GM12878 (cell line): ENCODE data around the gene ETV6. TPM values are rescaled to one million over a fixed set of nuclear protein-coding genes. Genes with fewer than 3 reads are reported as not detected.

ENCODE experiments used
- ATAC-seq: fragments of 200-7000 bp; cut with Tn5 transposase; 3 replicates; pipeline ENCODE4 v1.9.1; 2020; ENCODE audit warnings: mild to moderate bottlenecking, moderate library complexity
- BruUV-seq: library from RNA; stranded (reverse); fragments of 400-500 nt; replicated peaks from 2 replicates; lab custom pipeline; 2021; lab: Mats Ljungman, UMichigan
- CTCF ChIA-PET: fragments of 300-600 bp; sonication (Branson Sonifier 250); formaldehyde crosslinking; extraction: SDS; loops from one replicate; lab custom pipeline; 2021; ENCODE audit warnings: inconsistent platforms; lab: Yijun Ruan, JAX
- POLR2A ChIA-PET: fragments of 350-600 bp; formaldehyde crosslinking; extraction: SDS; loops from one replicate; lab custom pipeline; 2021; ENCODE audit warnings: inconsistent platforms; lab: Charles Lee
- RAD21 ChIA-PET: fragments of 300-600 bp; sonication (Branson Sonifier 250); formaldehyde crosslinking; loops from one replicate; lab custom pipeline; 2023; ENCODE audit warnings: antibody characterized with exemption; ENCODE audit not compliant: unreplicated experiment; lab: Charles Lee
- SMC1A ChIA-PET: fragments of 300-600 bp; sonication (Branson Sonifier 250); formaldehyde crosslinking; loops from one replicate; lab custom pipeline; 2023; ENCODE audit not compliant: unreplicated experiment, uncharacterized antibody; lab: Charles Lee
- DNase-seq: peaks from one replicate; pipeline ENCODE4 v3.0.0-alpha.2; 2011; ENCODE audit warnings: low read depth, low spot score
- FAIRE-seq: peaks from 3 replicates; lab custom pipeline; 2011; peaks lifted over from hg19 to GRCh38; lab: Jason Lieb, UNC
- H2AFZ ChIP-seq: 2 replicates; pipeline ENCODE4 v1.6.0; 2011; ENCODE audit warnings: low read depth, low read length, control low read depth; ENCODE audit not compliant: control insufficient read depth
- H3K27ac ChIP-seq: 2 replicates; pipeline ENCODE4 v1.5.1; 2011; ENCODE audit warnings: control low read depth; ENCODE audit not compliant: control insufficient read depth, insufficient read depth
- H3K27me3 ChIP-seq, 2 experiments: replicated peaks in 1 of 2; 2 replicates each; pipeline versions ENCODE4 v1.6.0 to v1.6.1; 2011; ENCODE audit warnings: low read length in 1 of 2; ENCODE audit not compliant: control insufficient read depth in 2 of 2, insufficient read depth in 2 of 2
- H3K36me3 ChIP-seq, 2 experiments: 2 replicates each; pipeline ENCODE4 v1.5.1; 2011; ENCODE audit warnings: low read length in 1 of 2; ENCODE audit not compliant: control insufficient read depth in 2 of 2, insufficient read depth in 2 of 2
- H3K4me1 ChIP-seq: 2 replicates; pipeline ENCODE4 v1.6.1; 2011; ENCODE audit warnings: mild to moderate bottlenecking, low read length, moderate library complexity, mixed read lengths; ENCODE audit not compliant: control insufficient read depth, insufficient read depth
- H3K4me2 ChIP-seq: 2 replicates; pipeline ENCODE4 v1.6.0; 2011; ENCODE audit warnings: control low read depth; ENCODE audit not compliant: control insufficient read depth, insufficient read depth
- H3K4me3 ChIP-seq: fragments of 200-600 bp; sonication (generic); 2 replicates; pipeline ENCODE4 v1.5.1; 2016
- H3K79me2 ChIP-seq: 2 replicates; pipeline ENCODE4 v1.6.0; 2011; ENCODE audit warnings: low read length; ENCODE audit not compliant: control insufficient read depth, insufficient read depth
- H3K9ac ChIP-seq: 2 replicates; pipeline ENCODE4 v1.8.0; 2011; ENCODE audit warnings: low read length, control low read depth, mixed read lengths; ENCODE audit not compliant: control insufficient read depth, insufficient read depth
- H3K9me3 ChIP-seq: replicated peaks from 3 replicates; pipeline ENCODE4 v1.5.1; 2011; ENCODE audit warnings: mild to moderate bottlenecking, low read length; ENCODE audit not compliant: control insufficient read depth, insufficient read depth
- H4K20me1 ChIP-seq: 2 replicates; pipeline ENCODE4 v1.6.0; 2011; ENCODE audit not compliant: control insufficient read depth, insufficient read depth
- GABPA ChIP-seq: IDR thresholded peaks from 2 replicates; pipeline ENCODE4 v1.6.1; 2014; ENCODE audit warnings: antibody characterized with exemption, low read depth, mild to moderate bottlenecking, inconsistent platforms
- MTA2 ChIP-seq: fragments of 450-650 bp; IDR thresholded peaks from 2 replicates; pipeline ENCODE4 v1.6.1; 2016; ENCODE audit warnings: low read depth, mild to moderate bottlenecking, moderate library complexity
- SRF ChIP-seq, 2 experiments: IDR thresholded peaks; 2 replicates each; pipeline ENCODE4 v1.6.1; 2011; ENCODE audit warnings: low read depth in 2 of 2, low read length in 2 of 2, mild to moderate bottlenecking in 1 of 2, moderate library complexity in 1 of 2
- TCF12 ChIP-seq: IDR thresholded peaks from 2 replicates; pipeline ENCODE4 v1.6.1; 2011; ENCODE audit warnings: low read depth, mild to moderate bottlenecking, low read length
- ZNF207 ChIP-seq: fragments of 450-650 bp; IDR thresholded peaks from 2 replicates; pipeline ENCODE4 v1.6.1; 2014; ENCODE audit warnings: antibody characterized with exemption, mild to moderate bottlenecking, borderline replicate concordance
- WGBS: methylation state at CpG from one replicate; pipeline ENCODE4 v1.1.6; 2016; ENCODE audit warnings: low lambda C conversion rate; ENCODE audit not compliant: insufficient replicate concordance, insufficient coverage; ENCODE audit errors: missing lambda C conversion rate; 5-methylcytosine and 5-hydroxymethylcytosine counted together
- in situ Hi-C: fragments of 300-500 bp; cut with MboI; formaldehyde crosslinking; loops from 9 replicates; pipeline ENCODE4 v1.14.3; 2018; ENCODE audit warnings: mixed read lengths
- intact Hi-C: fragments of 100-400 bp; cut with micrococcal nuclease; formaldehyde crosslinking; loops from one replicate; pipeline ENCODE4 v1.14.2; 2022; ENCODE audit not compliant: unreplicated experiment
- polyA plus RNA-seq, 11 experiments: library from polyadenylated mRNA; depleted of rRNA in 4 of 11; unstranded in 6 of 11; stranded (reverse) in 5 of 11; fragments of >200 nt; fragmentation: Nextera tagmentation in 4 of 11; fragmentation: Illumina TruSeq in 1 of 11; extraction: Ambion mirVana in 4 of 11; extraction: Trizol in 1 of 11; gene quantifications; 1 replicate in 1 of 11; 2 replicates in 10 of 11; pipeline versions ENCODE4 v1.2.1 to v1.2.3, GENCODE V29; 2011 to 2016; ENCODE audit warnings: inconsistent platforms in 2 of 11, missing spikeins in 2 of 11, low read depth in 1 of 11
- total RNA-seq, 4 experiments: library from RNA; depleted of rRNA in 3 of 4; stranded (reverse); fragments of >200 nt in 3 of 4; fragmentation: Illumina TruSeq in 1 of 4; extraction: Trizol in 1 of 4; gene quantifications; 2 replicates each; pipeline versions ENCODE4 v1.2.1 to v1.2.3, GENCODE V29; 2013 to 2021
- TF ChIP-seq, protein P1 (sequence below), 3 experiments: IDR thresholded peaks in 2 of 3; conservative IDR thresholded peaks in 1 of 3; 2 replicates each; pipeline ENCODE4 v1.5.1; 2011; ENCODE audit warnings: low read depth in 3 of 3, low read length in 3 of 3, mild to moderate bottlenecking in 3 of 3, control low read depth in 2 of 3, moderate library complexity in 2 of 3, inconsistent platforms in 1 of 3, mixed read lengths in 1 of 3; ENCODE audit not compliant: control insufficient read depth in 2 of 3, insufficient read depth in 1 of 3; ENCODE audit errors: extremely low read depth in 1 of 3
- TF ChIP-seq, protein P2 (sequence below): fragments of 450-650 bp; formaldehyde crosslinking; IDR thresholded peaks from 2 replicates; pipeline ENCODE4 v1.4.0; 2020; ENCODE audit warnings: mild to moderate bottlenecking, moderate library complexity

Gene ETV6
- total and polyA plus RNA-seq, 10 of the 15 experiments (the other 5 are each of a cell fraction or from before 2014, with no cell fraction given): 6.6 to 74.8 (median 24.6) TPM

DNA sequence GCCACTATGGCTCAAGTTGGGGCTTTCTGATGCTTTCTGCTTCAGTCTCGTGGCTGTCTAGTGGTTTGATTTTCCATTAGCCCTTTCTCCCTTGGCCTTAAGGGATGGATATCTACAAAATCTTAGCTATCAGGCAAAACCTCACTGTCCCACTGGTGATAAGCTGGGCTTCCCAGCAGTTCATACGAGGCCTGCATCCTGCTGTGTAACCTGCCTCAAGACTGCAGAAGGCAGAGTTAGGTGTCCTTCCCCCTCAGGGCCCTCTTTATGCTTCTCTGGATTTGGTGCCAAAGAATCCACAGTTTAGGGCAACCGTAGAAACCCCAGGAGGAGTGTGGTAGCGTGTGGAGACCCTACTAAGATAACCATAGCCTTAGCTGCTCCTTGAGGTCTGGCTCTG lies 38.9 kb downstream of the ETV6 start:
- Histone ChIP-seq H3K79me2 (peaks cover 90% of the 10 kb centered on the region), H3K27me3 (no peaks in the 10 kb centered on the region), H4K20me1 (peaks cover 5% of the 10 kb centered on the region; the same call in 1 of the 2 replicates)
- DNase-seq: no peak
- TF ChIP-seq MTA2 (no peak), ZNF207 (no peak), SRF (IDR thresholded peaks at IDR 0.05; ENCODE audit: low read depth in 2 of 2, low read length in 2 of 2) (no peak), TCF12 (no peak), GABPA (no peak)
- TF ChIP-seq, protein P1, sequence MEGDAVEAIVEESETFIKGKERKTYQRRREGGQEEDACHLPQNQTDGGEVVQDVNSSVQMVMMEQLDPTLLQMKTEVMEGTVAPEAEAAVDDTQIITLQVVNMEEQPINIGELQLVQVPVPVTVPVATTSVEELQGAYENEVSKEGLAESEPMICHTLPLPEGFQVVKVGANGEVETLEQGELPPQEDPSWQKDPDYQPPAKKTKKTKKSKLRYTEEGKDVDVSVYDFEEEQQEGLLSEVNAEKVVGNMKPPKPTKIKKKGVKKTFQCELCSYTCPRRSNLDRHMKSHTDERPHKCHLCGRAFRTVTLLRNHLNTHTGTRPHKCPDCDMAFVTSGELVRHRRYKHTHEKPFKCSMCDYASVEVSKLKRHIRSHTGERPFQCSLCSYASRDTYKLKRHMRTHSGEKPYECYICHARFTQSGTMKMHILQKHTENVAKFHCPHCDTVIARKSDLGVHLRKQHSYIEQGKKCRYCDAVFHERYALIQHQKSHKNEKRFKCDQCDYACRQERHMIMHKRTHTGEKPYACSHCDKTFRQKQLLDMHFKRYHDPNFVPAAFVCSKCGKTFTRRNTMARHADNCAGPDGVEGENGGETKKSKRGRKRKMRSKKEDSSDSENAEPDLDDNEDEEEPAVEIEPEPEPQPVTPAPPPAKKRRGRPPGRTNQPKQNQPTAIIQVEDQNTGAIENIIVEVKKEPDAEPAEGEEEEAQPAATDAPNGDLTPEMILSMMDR (IDR thresholded peaks at IDR 0.05 in 2 of 3, conservative IDR thresholded peaks at IDR 0.05 in 1 of 3; ENCODE audit: control insufficient read depth in 2 of 3, extremely low read depth in 1 of 3, insufficient read depth in 1 of 3, low read depth in 3 of 3, low read length in 3 of 3): no peak
- TF ChIP-seq, protein P2, sequence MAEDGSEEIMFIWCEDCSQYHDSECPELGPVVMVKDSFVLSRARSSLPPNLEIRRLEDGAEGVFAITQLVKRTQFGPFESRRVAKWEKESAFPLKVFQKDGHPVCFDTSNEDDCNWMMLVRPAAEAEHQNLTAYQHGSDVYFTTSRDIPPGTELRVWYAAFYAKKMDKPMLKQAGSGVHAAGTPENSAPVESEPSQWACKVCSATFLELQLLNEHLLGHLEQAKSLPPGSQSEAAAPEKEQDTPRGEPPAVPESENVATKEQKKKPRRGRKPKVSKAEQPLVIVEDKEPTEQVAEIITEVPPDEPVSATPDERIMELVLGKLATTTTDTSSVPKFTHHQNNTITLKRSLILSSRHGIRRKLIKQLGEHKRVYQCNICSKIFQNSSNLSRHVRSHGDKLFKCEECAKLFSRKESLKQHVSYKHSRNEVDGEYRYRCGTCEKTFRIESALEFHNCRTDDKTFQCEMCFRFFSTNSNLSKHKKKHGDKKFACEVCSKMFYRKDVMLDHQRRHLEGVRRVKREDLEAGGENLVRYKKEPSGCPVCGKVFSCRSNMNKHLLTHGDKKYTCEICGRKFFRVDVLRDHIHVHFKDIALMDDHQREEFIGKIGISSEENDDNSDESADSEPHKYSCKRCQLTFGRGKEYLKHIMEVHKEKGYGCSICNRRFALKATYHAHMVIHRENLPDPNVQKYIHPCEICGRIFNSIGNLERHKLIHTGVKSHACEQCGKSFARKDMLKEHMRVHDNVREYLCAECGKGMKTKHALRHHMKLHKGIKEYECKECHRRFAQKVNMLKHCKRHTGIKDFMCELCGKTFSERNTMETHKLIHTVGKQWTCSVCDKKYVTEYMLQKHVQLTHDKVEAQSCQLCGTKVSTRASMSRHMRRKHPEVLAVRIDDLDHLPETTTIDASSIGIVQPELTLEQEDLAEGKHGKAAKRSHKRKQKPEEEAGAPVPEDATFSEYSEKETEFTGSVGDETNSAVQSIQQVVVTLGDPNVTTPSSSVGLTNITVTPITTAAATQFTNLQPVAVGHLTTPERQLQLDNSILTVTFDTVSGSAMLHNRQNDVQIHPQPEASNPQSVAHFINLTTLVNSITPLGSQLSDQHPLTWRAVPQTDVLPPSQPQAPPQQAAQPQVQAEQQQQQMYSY (CRISPR knock-in tag): no peak
- TF ChIP-seq, all 136 proteins: peak for 0
- H3K4me2 ChIP-seq: no peak overlapping the region
- POLR2A ChIA-PET: interaction anchor here (1.2 kb wide), 1 partner anchor 17 kb away, joined by 3 read pairs; no protein-coding TSS in a partner anchor
- RAD21 ChIA-PET: interaction anchor here (0.6 to 1.5 kb wide), 3 partner anchors 33 to 337 kb away, joined by 3 to 4 read pairs (median 3); no protein-coding TSS in a partner anchor
- no peaks in the 10 kb centered on the region for H3K9me3 ChIP-seq
- H3K4me3 ChIP-seq: no peak overlapping the region
- no peak for FAIRE-seq
- no peak for ATAC-seq
- peaks cover 7 to 11% of the 10 kb centered on the region in 2 experiments for H3K36me3 ChIP-seq
- CTCF ChIA-PET: interaction anchor here (2.2 kb wide), 1 partner anchor 11 kb away, joined by 7 read pairs; no protein-coding TSS in a partner anchor
- no TSS peak for BruUV-seq
- no peak overlapping the region for H2AFZ ChIP-seq
- SMC1A ChIA-PET: interaction anchor here (1.4 to 2.6 kb wide), 4 partner anchors 11 to 40 kb away, joined by 3 to 11 read pairs (median 6); no protein-coding TSS in a partner anchor
- H3K27ac ChIP-seq: no peak overlapping the region
- peaks cover 12% of the 10 kb centered on the region for H3K4me1 ChIP-seq
- in situ Hi-C loops (no loop called here), intact Hi-C loops (no loop called here)
- 96% methylated on average over 4 of the region's 4 CpGs for WGBS
- H3K9ac ChIP-seq: no peak overlapping the region
